GM12878 (cell line): Measurements from ENCODE around the gene TMEM259. TPM values are rescaled to one million over a fixed set of nuclear protein-coding genes. Genes with fewer than 3 reads are reported as not detected.

ENCODE experiments used
- HDGF ChIP-seq: fragments of 450-650 bp; IDR thresholded peaks from 2 replicates; pipeline ENCODE4 v1.6.1; 2016; ENCODE audit warnings: antibody characterized with exemption
- MTA3 ChIP-seq: IDR thresholded peaks from 2 replicates; pipeline ENCODE4 v1.6.1; 2012; ENCODE audit warnings: low read length, inconsistent platforms, borderline replicate concordance
- NKRF ChIP-seq: fragments of 450-650 bp; conservative IDR thresholded peaks from 2 replicates; pipeline ENCODE4 v1.6.1; 2017; ENCODE audit warnings: mild to moderate bottlenecking, moderate library complexity
- SREBF1 ChIP-seq: IDR thresholded peaks from 2 replicates; pipeline ENCODE4 v1.6.1; 2012; ENCODE audit warnings: mild to moderate bottlenecking, low read length
- USF1 ChIP-seq: IDR thresholded peaks from 2 replicates; pipeline ENCODE4 v1.6.1; 2011; ENCODE audit warnings: borderline replicate concordance, low read depth, mild to moderate bottlenecking, moderate library complexity, mixed read lengths, low read length; ENCODE audit not compliant: insufficient read depth; ENCODE audit errors: extremely low read length
- ZBTB4 ChIP-seq: fragments of 450-650 bp; formaldehyde crosslinking; IDR thresholded peaks from 2 replicates; pipeline ENCODE4 v1.4.0; 2022; ENCODE audit warnings: mild to moderate bottlenecking, moderate library complexity
- ZNF592 ChIP-seq: fragments of 450-650 bp; IDR thresholded peaks from 2 replicates; pipeline ENCODE4 v1.6.1; 2017; ENCODE audit warnings: mild to moderate bottlenecking, moderate library complexity
- polyA plus RNA-seq, 11 experiments: library from polyadenylated mRNA; depleted of rRNA in 4 of 11; unstranded in 6 of 11; stranded (reverse) in 5 of 11; fragments of >200 nt; fragmentation: Nextera tagmentation in 4 of 11; fragmentation: Illumina TruSeq in 1 of 11; extraction: Ambion mirVana in 4 of 11; extraction: Trizol in 1 of 11; gene quantifications; 1 replicate in 1 of 11; 2 replicates in 10 of 11; pipeline versions ENCODE4 v1.2.1 to v1.2.3, GENCODE V29; 2011 to 2016; ENCODE audit warnings: inconsistent platforms in 2 of 11, missing spikeins in 2 of 11, low read depth in 1 of 11
- total RNA-seq, 4 experiments: library from RNA; depleted of rRNA in 3 of 4; stranded (reverse); fragments of >200 nt in 3 of 4; fragmentation: Illumina TruSeq in 1 of 4; extraction: Trizol in 1 of 4; gene quantifications; 2 replicates each; pipeline versions ENCODE4 v1.2.1 to v1.2.3, GENCODE V29; 2013 to 2021

TMEM259 gene
- total and polyA plus RNA-seq, 10 of the 15 experiments (the other 5 are each of a cell fraction or from before 2014, with no cell fraction given): 0.43 to 184 (median 62.0) TPM

DNA sequence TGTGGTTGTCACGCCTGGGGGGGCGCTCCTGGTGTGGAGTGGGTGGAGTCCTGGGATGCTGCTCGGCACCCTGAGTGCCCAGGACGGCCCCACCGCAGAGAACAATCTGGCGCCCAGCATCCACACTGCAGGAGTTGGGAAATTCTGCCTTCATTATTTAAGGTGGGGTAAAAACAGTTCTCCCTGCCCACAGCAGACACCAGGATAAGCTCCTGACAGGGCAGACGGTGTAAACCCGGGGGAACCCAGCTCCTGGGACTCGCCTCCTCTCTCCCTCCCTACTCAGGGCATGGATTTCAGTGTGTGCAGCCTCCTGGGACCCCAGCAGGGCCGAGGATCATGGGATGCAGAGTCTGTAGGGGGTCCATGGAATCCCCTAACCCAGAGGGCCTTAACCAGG, 44.4 kb downstream of the TMEM259 start (continued):
- TF ChIP-seq ZNF592 (no peak), ZBTB4 (no peak), MTA3 (no peak; the same call in 1 of the 2 replicates), NKRF (no peak), SREBF1 (no peak), HDGF (no peak), USF1 (no peak)
